Endothelial cell of umbilical vein (primary cell): Measurements from ENCODE around the gene TTC34. TPM values are rescaled to one million over a fixed set of nuclear protein-coding genes. Genes with fewer than 3 reads are reported as not detected.

Experiments used
- BruUV-seq: library from RNA; stranded (reverse); fragments of 400-500 nt; replicated peaks from 2 replicates; lab custom pipeline; 2021; lab: Mats Ljungman, UMichigan
- CTCF ChIA-PET: fragments of 300-600, 350-600 bp; sonication (Branson Sonifier 250); formaldehyde crosslinking; loops from one replicate; lab custom pipeline; 2021; ENCODE audit warnings: antibody characterized with exemption, inconsistent platforms; lab: Charles Lee
- POLR2A ChIA-PET: fragments of 300-600, 350-600 bp; sonication (Branson Sonifier 250); formaldehyde crosslinking; loops from one replicate; lab custom pipeline; 2021; ENCODE audit warnings: antibody characterized with exemption, inconsistent platforms; lab: Charles Lee
- DNase-seq: peaks from one replicate; pipeline ENCODE4 v3.0.0-alpha.2; 2011; ENCODE audit warnings: low read depth, low spot score
- FAIRE-seq: peaks from 2 replicates; lab custom pipeline; 2011; peaks lifted over from hg19 to GRCh38; lab: Jason Lieb, UNC
- H2AFZ ChIP-seq: 2 replicates; pipeline ENCODE4 v1.6.0; 2012; ENCODE audit warnings: low read depth, low read length, control low read depth, inconsistent platforms
- H3K27ac ChIP-seq: 2 replicates; pipeline ENCODE4 v1.5.1; 2011; ENCODE audit warnings: low read depth, mild to moderate bottlenecking, control low read depth, low read length, moderate library complexity; ENCODE audit not compliant: insufficient read depth
- H3K27me3 ChIP-seq, 2 experiments: 2 replicates each; pipeline versions ENCODE4 v1.6.0 to v1.6.1; 2011; ENCODE audit warnings: low read length in 2 of 2, mixed read lengths in 1 of 2; ENCODE audit not compliant: control insufficient read depth in 2 of 2, insufficient read depth in 2 of 2
- H3K36me3 ChIP-seq, 2 experiments: 2 replicates in 1 of 2; 3 replicates in 1 of 2; pipeline ENCODE4 v1.5.1; 2011; ENCODE audit warnings: low read length in 2 of 2, mild to moderate bottlenecking in 1 of 2, moderate library complexity in 1 of 2; ENCODE audit not compliant: control insufficient read depth in 2 of 2, insufficient read depth in 2 of 2; ENCODE audit errors: extremely low read depth in 1 of 2
- H3K4me1 ChIP-seq: 3 replicates; pipeline ENCODE4 v1.5.1; 2011; ENCODE audit warnings: mild to moderate bottlenecking, low read length; ENCODE audit not compliant: control insufficient read depth, insufficient read depth; ENCODE audit errors: extremely low read depth
- H3K4me2 ChIP-seq: 2 replicates; pipeline ENCODE4 v1.6.1; 2011; ENCODE audit warnings: low read length, control low read depth, mixed read lengths; ENCODE audit not compliant: insufficient read depth
- H3K4me3 ChIP-seq, 3 experiments: fragments of 200-600 bp in 1 of 3; sonication (generic), shearing (Covaris generic) in 1 of 3; replicated peaks in 1 of 3; 2 replicates each; pipeline ENCODE4 v1.5.1; 2011 to 2016; ENCODE audit warnings: control low read depth in 3 of 3, low read length in 3 of 3, mild to moderate bottlenecking in 2 of 3, inconsistent platforms in 1 of 3, low read depth in 1 of 3, moderate library complexity in 1 of 3; ENCODE audit not compliant: insufficient read depth in 1 of 3
- H3K79me2 ChIP-seq: 2 replicates; pipeline ENCODE4 v1.6.0; 2012; ENCODE audit warnings: low read length, inconsistent platforms; ENCODE audit not compliant: control insufficient read depth, insufficient read depth
- H3K9ac ChIP-seq: replicated peaks from 2 replicates; pipeline ENCODE3; 2011; ENCODE audit warnings: low read length, control low read depth; ENCODE audit not compliant: insufficient read depth; ENCODE audit errors: extremely low read depth
- H3K9me1 ChIP-seq: replicated peaks from 3 replicates; pipeline ENCODE4 v1.6.0; 2011; ENCODE audit warnings: mild to moderate bottlenecking, low read length; ENCODE audit not compliant: control insufficient read depth, insufficient read depth; ENCODE audit errors: extremely low read depth
- H3K9me3 ChIP-seq: replicated peaks from 2 replicates; pipeline ENCODE4 v1.5.1; 2012; ENCODE audit warnings: low read length, inconsistent platforms; ENCODE audit not compliant: control insufficient read depth, insufficient read depth
- H4K20me1 ChIP-seq: replicated peaks from 2 replicates; pipeline ENCODE3; 2011; ENCODE audit warnings: mild to moderate bottlenecking, low read length; ENCODE audit not compliant: control insufficient read depth, insufficient read depth; ENCODE audit errors: extremely low read depth
- CTCF ChIP-seq, 2 donors: IDR thresholded peaks; 1 replicate in 1 of 2; 2 replicates in 1 of 2; pipeline ENCODE4 v1.5.1; 2011; ENCODE audit warnings: low read length in 2 of 2, mild to moderate bottlenecking in 2 of 2, moderate library complexity in 2 of 2, control low read depth in 1 of 2, inconsistent platforms in 1 of 2, low read depth in 1 of 2; ENCODE audit not compliant: insufficient read depth in 1 of 2; ENCODE audit errors: extremely low read depth in 1 of 2
- EZH2 ChIP-seq: IDR thresholded peaks from 2 replicates; pipeline ENCODE4 v1.6.1; 2012; ENCODE audit warnings: borderline replicate concordance, low read depth, mild to moderate bottlenecking, moderate library complexity, low read length, inconsistent platforms; ENCODE audit not compliant: severe bottlenecking
- FOS ChIP-seq: IDR thresholded peaks from 2 replicates; pipeline ENCODE4 v1.6.1; 2011; ENCODE audit warnings: mild to moderate bottlenecking, low read length, moderate library complexity, borderline replicate concordance; ENCODE audit not compliant: insufficient read depth
- GATA2 ChIP-seq: IDR thresholded peaks from 2 replicates; pipeline ENCODE4 v1.7.0; 2011; ENCODE audit warnings: low read depth, mild to moderate bottlenecking, moderate library complexity, mixed read lengths, low read length; ENCODE audit not compliant: insufficient read length, insufficient read depth
- JUN ChIP-seq: IDR thresholded peaks from 2 replicates; pipeline ENCODE4 v1.6.1; 2011; ENCODE audit warnings: borderline replicate concordance, low read depth; ENCODE audit not compliant: insufficient read length, insufficient read depth
- MAX ChIP-seq: IDR thresholded peaks from 2 replicates; pipeline ENCODE4 v1.6.1; 2011; ENCODE audit not compliant: insufficient read depth, insufficient read length
- MYC ChIP-seq: IDR thresholded peaks from one replicate; pipeline ENCODE4 v1.6.1; 2011; ENCODE audit warnings: mild to moderate bottlenecking, low read depth, low read length
- POLR2A ChIP-seq: IDR thresholded peaks from 2 replicates; pipeline ENCODE4 v1.6.1; 2012; ENCODE audit warnings: low read depth, mild to moderate bottlenecking, control low read depth, low read length
- POLR2AphosphoS5 ChIP-seq: IDR thresholded peaks from 2 replicates; pipeline ENCODE4 v1.6.1; 2012; ENCODE audit warnings: low read depth, mild to moderate bottlenecking, control low read depth, low read length, moderate library complexity; ENCODE audit not compliant: insufficient read depth
- dilution Hi-C: fragments of 300-500 bp; cut with MboI; formaldehyde crosslinking; loops from one replicate; pipeline ENCODE4 v1.15.0; 2019; ENCODE audit warnings: low sequenced_read_pairs; ENCODE audit not compliant: extremely low pct_ligation_motif_present
- intact Hi-C: fragments of 100-400 bp; cut with micrococcal nuclease; formaldehyde crosslinking; loops from one replicate; pipeline ENCODE4 v1.10.0; 2022
- polyA plus RNA-seq, 4 experiments: library from polyadenylated mRNA; depleted of rRNA in 3 of 4; stranded (reverse) in 3 of 4; unstranded in 1 of 4; fragments of >200 nt; gene quantifications; 2 replicates each; pipeline versions ENCODE4 v1.2.1 to v1.2.3, GENCODE V29; 2011 to 2012; ENCODE audit warnings: missing spikeins in 1 of 4
- total RNA-seq: library from RNA; stranded (reverse); gene quantifications from 2 replicates; pipeline ENCODE4 v1.2.3, GENCODE V29; 2021

Gene TTC34
- total and polyA plus RNA-seq, 2 donors (not counting 3 experiments of a cell fraction or from before 2014, with no cell fraction given): 0.08 to 0.77 TPM

- TF ChIP-seq GATA2 (no peak), MYC (no peak), POLR2A (no peak), MAX (no peak), FOS (no peak), EZH2 (no peak), POLR2AphosphoS5 (no peak), JUN (no peak), CTCF (IDR thresholded peaks at IDR 0.05; ENCODE audit: extremely low read depth in 1 of 2, insufficient read depth in 1 of 2, low read depth in 1 of 2, low read length in 2 of 2) (no peak)
- no peaks in the 10 kb centered on the region for H3K27me3 ChIP-seq
- dilution Hi-C loops (no loop called here), intact Hi-C loops (no loop called here)
- no peaks in the 10 kb centered on the region for H3K9me3 ChIP-seq
- H3K27ac ChIP-seq: no peak overlapping the region
- H3K4me3 ChIP-seq: no peak overlapping the region
- ChIA-PET CTCF (no interaction called here), POLR2A (no interaction called here)
- no peak for DNase-seq
- no peak overlapping the region for H3K4me2 ChIP-seq
- no peak overlapping the region for H3K9ac ChIP-seq
- H3K9me1 ChIP-seq: no peaks in the 10 kb centered on the region
- H2AFZ ChIP-seq: no peak overlapping the region
- H4K20me1 ChIP-seq: no peaks in the 10 kb centered on the region
- no peak for FAIRE-seq
- H3K79me2 ChIP-seq: no peaks in the 10 kb centered on the region
- no peaks in the 10 kb centered on the region for H3K4me1 ChIP-seq
- no TSS peak for BruUV-seq
- no peaks in the 10 kb centered on the region for H3K36me3 ChIP-seq
These were observed 5.5 kb upstream of the TTC34 start for GRCh38 chr1:2807036-2807435.
